ENCODE measurements around the gene NAGS.
A peak's percentile ranks its signal among the peaks of the same experiment; 100 is the strongest.
"Not testable (repeated sequence)": the region's sequence is repeated elsewhere in the genome, so short reads cannot be mapped to it uniquely, and the experiment has no call there.

NAGS gene, protein sequence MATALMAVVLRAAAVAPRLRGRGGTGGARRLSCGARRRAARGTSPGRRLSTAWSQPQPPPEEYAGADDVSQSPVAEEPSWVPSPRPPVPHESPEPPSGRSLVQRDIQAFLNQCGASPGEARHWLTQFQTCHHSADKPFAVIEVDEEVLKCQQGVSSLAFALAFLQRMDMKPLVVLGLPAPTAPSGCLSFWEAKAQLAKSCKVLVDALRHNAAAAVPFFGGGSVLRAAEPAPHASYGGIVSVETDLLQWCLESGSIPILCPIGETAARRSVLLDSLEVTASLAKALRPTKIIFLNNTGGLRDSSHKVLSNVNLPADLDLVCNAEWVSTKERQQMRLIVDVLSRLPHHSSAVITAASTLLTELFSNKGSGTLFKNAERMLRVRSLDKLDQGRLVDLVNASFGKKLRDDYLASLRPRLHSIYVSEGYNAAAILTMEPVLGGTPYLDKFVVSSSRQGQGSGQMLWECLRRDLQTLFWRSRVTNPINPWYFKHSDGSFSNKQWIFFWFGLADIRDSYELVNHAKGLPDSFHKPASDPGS

DNA sequence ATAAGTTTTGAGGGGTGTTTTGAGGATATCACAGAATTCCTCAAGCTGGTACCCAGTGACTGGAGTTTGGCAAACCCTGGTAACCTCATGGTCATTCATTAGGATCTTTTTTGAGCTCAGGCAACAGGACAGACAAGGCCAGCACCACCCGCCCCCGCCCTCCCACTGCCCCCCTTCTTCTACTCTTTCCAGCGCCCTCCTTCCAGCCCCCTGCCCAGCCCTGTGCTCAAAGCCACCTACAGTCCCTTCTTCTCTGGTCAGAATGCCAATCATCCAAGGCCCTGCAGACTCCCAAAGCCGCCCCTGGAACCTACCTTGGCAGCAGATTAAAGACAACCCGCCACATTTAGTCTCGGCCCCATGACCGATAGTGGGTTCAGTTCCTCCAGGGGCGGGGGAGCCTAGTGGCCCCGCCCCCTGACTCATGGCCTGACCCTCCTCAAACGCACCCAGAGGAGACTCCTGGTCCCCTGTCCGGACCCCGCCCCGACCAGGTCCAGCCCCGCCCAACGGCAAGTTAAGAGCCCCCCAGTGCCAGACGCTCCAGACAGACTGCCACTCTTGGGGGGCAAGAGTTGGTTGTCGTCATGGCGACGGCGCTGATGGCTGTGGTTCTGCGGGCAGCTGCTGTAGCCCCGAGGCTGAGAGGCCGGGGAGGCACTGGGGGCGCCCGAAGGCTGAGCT is at the start of gene NAGS:
NAGS (plus strand) TSS at position 546 of the 684 bp plus-strand sequence; CDS start at position 588, 42 bp downstream.
- peak; percentile 51 for DNase-seq

GRCh38 chr17:43956222-43956621 is 48.2 kb upstream of the NAGS start:
- DNase-seq = no peak

- no peak for DNase-seq
Measured at GRCh38 chr17:43958748-43959352, 45.6 kb upstream of the NAGS start.

- DNase-seq = not testable (repeated sequence)
Measured at GRCh38 chr17:43961292-43961691, 43.1 kb upstream of the NAGS start.

- DNase-seq = no peak
Measured at GRCh38 chr17:43961954-43962353, 42.5 kb upstream of the NAGS start.

GRCh38 chr17:43962479-43962878 is 41.9 kb upstream of the NAGS start:
- no peak for DNase-seq

DNA sequence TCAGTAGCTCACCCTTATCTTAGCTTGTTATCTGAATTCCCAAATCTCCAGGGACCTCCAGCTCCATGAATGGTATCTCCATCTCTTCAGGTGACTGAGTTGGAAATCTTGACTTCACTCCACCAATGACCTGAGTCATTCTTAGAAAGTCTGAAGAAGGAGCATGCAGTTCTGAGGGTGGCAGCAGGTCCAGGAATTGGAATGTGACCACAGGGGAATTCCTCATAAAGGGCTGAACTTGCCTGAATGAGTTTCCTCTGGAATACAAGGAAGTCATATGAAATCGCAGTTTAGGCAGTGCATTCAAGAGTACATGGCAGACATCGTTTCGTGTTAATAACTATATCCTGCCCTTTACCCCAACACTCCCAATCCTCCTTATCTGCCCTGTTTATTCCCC is 38.1 kb upstream of the NAGS start:
- no peak for DNase-seq

DNA sequence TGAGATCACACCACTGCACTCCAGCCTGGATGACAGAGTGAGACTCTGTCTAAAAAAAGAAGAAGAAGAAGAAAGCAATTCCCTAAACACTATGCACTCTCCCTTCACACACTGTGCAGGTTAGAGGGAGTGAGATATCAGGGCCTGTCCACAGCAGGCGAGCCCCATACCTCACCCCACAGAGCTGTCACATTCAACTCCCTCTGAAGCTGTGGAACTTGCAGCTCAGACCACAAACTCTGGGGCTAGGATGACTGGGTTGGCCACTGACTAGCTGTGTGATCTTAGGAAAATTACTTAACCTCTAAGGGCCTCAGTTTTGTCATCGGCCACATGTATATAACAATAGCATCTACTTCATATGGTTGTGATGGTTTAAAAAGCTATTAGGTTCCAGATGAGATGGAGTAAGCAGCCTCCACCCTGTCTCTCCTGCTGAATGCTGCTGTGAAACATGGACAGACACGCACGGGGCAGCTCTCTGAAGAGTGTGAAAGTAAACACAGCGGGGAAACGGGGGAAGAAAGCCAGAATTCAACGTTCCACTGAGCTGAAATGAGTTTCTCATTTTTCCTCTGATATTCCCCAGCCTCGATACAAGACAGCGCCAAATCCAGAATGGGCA is 37.1 kb upstream of the NAGS start:
- DNase-seq = no peak

DNA sequence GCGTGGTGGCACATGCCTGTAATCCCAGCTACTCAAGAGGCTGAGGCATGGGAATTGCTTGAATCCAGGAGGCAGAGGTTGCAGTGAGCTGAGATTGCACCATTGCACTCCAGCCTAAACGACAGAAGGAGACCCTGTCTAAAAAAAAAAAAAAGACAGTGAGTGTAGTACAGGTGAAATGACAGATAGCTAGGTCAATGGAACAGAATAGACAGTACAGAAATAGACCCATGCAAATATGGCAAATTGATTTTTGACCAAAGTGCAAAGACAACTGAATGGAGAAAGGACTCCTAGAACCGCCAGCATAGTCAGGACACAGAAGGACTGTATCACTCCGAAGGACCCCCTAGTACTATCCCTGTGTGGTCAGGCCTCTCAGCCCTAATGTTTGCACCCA is 34.1 kb upstream of the NAGS start:
- DNase-seq = no peak

GRCh38 chr17:43971436-43971835 is 33.0 kb upstream of the NAGS start:
- DNase-seq = not testable (repeated sequence)

DNA sequence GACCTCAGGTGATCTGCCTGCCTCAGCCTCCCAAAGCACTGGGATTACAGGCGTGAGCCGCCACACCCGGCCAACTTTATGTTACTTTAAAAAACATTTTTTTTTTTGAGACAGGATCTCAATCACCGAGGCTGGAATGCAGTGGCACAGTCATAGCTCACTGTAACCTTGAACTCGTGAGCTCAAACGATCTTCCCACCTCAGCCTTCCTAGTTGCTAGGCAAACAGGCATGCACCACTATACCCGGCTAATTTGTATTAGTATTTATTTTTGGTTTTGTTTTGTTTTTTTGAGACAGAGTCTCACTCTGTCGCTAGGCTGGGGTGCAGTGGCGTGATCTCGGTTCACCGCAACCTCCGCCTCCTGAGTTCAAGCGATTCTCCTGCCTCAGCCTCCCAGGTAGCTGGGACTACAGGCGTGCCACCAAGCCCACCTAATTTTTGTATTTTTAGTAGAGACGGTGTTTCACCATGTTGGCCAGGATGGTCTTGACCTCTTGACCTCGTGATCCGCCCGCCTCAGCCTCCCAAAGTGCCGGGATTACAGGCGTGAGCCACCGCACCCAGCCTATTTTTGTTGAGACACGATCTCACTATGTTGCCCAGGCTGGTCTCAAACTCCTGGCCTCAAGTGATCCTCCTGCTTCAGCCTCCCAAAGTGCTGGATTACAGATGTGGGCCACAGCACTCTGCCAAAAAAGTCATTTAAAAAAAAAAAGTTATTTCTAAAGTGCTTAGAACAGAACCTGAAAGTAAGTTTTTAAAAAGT is 31.8 kb upstream of the NAGS start:
- DNase-seq = not testable (repeated sequence)

DNA sequence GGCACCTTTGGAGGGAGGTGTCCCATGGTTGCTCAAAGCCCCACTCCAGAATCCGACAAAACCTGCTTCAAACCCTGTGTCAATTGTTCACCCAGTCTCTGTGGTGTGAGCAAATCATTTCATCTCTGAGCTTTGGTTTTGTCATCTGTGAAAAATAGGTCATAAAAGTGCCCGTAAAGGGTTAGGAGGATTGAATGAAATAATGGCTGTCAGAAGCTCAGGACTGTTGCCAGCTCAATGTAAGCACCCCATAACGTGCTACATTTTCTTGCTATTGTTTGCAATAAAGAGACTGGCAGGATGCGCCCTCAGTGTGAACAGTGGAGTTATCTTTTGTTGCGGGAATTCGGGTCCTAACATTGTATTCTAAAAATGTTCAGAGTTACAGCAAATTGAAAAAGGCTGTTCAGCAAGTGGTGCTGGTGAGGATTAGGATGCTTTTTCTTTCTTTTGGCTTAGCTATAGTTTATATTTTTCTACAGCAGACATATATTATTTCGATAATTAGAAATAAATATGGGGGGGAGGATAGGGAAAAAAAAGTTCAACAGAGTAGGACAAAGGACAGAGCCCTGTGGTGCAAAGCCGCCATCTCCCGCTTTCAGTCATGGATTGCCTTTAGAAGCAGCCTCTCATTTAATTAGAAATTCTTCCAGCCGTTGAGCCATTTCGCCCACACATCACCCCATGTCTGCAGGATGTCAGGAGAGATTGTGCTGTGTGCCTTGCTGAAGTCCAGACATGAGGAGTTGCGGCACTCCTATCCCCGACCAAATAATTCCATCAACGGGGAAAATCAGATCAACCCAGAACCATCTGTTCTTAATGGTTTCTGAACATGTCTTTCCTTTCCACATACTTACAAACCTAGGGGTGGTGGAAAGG is 29.8 kb upstream of the NAGS start:
- DNase-seq = no peak

GRCh38 chr17:43975898-43976297 is 28.5 kb upstream of the NAGS start:
- DNase-seq = no peak

- no peak for DNase-seq
Measured at GRCh38 chr17:43976963-43977837, 27.2 kb upstream of the NAGS start.

- DNase-seq = no peak
Measured at GRCh38 chr17:43978078-43978477, 26.3 kb upstream of the NAGS start.

- no peak for DNase-seq
Measured at GRCh38 chr17:43979011-43979410, 25.4 kb upstream of the NAGS start.

- no peak for DNase-seq
Measured at GRCh38 chr17:43979671-43980070, 24.8 kb upstream of the NAGS start.

GRCh38 chr17:43982171-43982570 is 22.3 kb upstream of the NAGS start:
- DNase-seq = no peak

- DNase-seq = no peak
Measured at GRCh38 chr17:43983196-43983514, 21.3 kb upstream of the NAGS start.

Measured in hematopoietic multipotent progenitor cell treated with erythropoietin and hydrocortisone succinate and interleukin-3 and kit ligand, for 6 days (in vitro differentiated cells).